ENCODE data around the gene UBAC1. TPM values are rescaled to one million over a fixed set of nuclear protein-coding genes. Genes with fewer than 3 reads are reported as not detected.
"Not testable (repeated sequence)": the region's sequence is repeated elsewhere in the genome, so short reads cannot be mapped to it uniquely, and the experiment has no call there.

Gene UBAC1
- polyA plus RNA-seq, 5 donors = 27.6 to 38.4 (median 32.3) TPM

DNA sequence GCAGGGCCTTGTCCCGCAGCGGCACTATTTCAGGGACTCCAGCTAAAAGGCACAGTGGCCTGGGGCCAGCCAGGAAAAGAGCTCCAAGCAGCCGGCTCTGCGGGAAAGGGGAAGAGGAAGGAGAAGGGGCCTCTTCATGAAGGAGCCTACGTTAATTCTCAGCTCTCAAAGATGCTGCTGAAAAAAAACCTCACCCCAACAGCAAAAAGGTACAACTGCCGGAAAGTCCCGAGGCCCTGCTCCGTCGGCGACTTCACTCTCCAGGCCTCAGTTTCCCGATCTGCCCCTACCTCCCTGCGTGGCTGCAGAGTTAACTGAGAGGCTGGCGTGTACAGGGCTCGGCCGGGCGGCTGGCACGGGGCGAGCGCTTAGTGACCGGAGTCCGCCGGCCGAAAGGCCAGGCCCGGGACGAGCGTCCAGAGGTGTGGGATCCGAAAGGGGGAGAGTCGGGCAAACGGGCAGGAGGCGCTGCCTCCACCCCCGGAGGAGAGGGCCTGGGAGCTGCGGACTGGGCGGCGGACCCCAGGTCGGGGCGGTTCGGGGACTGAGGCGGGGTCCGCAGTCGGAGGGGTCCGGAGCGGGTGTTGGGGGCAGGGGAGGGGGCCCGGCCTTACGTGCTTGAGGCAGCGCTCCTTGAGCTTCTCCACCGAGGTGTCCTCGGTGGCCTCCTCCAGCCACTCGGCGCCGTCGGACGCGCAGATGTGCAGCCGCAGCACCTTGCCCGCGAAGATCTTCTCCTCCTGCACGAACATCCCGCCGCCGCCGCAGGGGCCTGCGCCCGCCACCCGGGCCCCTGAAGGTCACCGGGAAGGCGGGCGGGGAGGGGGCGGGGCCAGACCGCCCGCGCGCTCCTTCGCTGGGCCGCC is 529 bp downstream of the UBAC1 start:
- DNase-seq = no peak

DNA sequence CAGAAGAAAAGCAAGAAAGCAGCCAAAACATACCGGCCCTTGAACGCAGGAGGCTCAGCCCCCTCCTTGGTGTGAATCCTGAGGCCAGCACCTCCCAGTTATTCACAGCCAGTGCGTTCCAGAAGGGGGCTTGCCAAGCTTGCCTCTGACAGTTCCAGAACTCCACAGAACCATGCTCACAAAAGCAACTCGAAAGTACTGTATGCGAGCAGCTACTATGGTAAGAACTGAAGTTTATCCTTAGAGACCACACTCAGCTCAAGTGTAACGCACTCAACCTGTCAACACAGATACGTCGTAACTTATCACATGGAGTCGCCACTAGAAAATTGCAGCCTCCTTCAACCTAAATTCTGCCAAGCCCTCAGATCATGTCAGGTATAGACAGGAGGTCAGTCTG is 1.4 kb downstream of the UBAC1 start:
- DNase-seq = no peak

DNA sequence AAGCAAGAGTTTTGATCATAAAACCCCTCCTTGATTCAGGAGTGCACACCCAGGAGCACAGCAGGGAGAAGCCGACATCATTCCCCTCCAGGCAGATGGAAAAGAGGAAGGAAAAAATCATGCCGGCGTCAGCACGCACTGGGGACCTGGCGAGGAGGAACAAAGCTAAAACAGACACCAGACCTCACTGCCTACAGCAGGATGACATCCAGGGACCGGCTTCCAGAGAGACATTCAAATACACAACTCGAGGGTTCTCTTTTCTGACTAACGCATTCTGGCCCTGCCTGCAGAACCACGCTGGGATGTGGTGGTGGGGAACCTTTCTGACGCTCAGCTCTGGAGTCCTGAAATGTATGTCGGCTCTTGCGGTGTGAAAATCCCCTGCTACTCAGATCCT is 2.7 kb downstream of the UBAC1 start:
- no peak for DNase-seq

DNA sequence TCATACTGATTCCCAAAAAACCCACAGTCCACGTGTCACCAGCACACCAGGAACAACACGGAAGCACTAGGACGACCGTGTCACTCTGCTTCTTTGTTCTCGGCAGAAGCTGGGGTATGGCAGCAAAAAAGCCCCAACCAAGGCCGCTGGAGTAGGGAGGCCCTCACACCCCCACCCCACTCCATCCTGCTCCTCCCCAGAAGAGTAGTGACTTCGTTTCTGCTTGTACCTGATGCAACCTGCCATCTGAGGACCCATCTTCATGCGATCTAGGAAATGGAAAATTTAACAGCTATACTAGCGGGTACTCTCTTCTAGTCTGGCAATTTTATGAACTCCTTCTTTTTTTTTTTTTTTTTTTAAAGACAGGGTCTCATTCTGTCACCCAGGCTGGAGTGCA is 3.7 kb downstream of the UBAC1 start:
- DNase-seq = no peak

DNA sequence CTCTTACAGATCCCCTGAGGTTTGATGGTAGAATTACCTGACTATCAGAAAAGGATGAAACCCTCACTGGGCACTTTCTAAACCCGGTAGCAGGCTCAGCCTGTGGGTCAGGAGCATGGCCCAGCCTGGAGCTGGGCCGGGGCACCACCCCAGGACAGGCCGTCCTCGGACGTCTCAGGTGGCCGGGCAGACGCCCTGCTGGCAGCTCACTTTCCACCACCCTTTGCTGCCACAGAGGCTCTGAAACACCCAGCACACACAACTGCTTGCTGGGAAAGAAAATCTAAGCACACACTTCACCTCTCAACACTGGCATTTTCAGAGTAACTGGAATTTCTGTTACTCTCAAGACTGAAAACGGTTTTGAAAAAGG is 4.4 kb downstream of the UBAC1 start:
- DNase-seq = no peak

DNA sequence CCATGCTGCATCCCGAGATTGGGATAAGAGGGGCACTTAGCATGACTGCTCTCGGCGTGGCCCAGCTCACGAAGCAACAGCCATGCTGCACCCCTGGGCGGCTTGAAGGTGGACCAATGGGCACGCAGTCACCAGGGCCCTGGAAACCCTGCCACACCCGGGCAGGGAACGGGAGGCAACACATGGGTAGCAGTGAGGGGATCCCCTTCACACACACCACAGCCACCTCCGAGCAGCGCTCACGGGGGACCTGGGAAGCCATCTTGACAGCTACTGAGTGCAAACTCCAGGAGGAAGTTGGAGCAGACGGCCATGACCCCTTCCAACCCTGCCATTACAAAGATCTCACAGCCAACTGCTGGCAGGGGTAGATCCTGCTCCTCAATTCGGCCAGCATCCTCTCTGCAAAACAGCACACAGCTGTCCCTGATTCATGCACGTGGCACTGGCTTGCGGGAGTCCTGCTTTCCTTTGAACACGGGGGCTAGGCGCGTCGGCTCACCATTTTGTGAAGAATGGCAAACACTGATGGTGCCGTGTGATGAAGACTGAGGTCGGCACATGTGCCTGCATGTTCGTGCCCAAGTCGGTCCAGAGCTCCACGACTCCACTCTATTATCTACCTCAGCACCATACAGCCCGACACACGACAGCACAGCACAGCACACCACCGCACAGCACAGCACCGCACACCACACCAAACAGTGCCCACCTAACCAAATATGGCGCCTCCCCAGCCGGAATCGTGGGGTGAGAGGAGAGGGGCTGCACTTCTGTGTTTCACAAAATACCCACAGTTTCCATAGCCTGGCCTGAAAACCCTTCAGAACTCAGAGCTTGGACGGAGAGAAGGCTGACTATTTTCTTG is 5.0 kb downstream of the UBAC1 start:
- no peak for DNase-seq

DNA sequence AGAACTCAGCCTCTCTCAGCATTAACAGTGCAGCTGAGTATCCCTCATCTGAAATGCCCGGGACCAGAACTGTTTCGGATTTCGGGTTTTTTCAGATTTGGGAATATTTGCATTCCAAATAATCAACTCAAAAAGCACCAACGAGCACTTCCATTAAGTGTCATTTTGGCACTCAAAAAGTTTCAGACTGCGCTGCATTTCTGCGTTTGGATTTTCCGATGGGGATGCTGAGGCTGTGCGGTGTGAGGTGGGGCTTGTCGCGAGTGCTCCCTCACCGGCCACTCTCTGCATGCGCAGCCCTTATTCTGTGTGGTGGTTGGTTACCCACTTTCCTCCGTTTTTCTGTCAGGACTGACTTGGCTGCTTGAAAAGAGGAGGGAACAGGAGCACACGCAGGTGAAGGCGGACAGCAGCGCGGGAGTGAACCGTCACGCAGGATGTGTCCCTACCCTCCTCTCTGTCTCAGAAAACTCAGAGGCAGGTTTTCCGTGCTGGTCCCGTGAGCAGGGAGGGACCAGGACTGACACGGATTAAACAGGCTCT is 8.4 kb downstream of the UBAC1 start:
- no peak for DNase-seq

DNA sequence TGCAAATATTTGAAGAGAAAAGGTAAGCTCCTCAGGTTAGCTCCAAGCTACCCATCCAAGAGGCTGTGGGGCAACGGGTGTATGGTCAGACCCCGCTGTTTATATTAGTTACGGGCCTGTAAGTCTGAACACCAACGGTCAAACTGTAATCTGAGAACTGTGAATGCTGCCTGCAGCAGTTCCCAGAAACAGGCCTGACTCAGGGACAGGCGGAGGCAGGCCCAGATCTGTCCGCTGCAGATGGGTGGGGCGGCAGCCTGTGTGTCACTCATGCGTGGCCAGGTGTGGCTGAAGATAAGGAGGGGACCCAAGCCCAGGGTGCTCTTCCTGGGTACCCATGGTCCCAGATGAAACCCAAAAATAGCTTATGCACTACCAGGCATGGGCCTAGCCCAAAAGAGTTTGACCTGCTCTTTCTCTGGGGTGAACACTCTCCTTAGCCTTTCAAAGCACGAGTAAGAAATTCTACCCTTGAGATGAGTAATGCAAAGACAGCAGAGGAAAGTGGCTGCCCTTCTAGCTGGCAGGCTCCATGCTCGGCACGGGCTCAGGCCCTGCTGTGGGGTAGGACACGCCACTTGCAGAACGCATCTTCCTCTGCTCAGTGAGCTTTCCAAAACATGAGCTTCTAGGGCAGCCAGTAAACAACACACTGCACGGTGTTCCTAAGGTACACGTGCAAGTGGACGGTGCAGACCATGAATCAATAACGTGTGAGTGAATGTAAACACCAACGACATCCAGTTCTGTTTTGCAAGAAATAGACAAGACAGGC is 9.1 kb downstream of the UBAC1 start:
- DNase-seq = no peak

DNA sequence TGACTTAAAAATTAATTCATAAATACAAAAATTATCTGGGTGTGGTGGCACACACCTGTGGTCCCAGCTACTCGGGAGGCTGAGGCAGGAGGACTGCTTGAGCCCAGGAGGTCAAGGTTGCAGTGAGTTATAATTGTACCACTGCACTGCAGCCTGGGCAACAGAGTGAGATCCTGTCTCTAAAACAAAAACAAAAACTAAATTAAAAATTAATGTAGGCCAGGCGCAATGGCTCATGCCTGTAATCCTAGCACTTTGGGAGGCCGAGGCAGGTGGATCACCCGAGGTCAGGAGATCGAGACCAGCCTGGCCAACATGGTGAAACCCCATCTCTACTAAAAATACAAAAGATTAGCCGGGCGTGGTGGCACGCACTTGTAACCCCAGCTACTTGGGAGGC is 9.9 kb downstream of the UBAC1 start:
- not testable (repeated sequence) for DNase-seq

DNA sequence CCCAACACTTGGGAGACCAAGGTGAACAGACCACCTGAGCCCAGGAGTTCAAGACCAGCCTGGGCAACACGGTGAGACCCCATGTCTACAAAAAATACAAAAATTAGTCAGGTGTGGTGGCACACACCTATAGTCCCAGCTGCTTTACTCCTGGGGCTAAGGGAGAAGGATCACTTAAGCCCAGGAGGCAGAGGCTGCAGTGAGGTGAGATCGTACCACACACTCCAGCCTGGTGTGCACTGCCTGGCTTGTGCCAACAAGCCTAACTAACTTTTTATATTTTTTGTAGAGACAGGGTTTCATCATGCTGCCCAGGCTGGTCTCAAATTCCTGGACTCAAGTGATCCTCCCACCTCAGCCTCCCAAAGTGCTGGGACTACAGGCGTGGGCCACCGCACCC is 10.3 kb downstream of the UBAC1 start:
- DNase-seq = not testable (repeated sequence)

DNA sequence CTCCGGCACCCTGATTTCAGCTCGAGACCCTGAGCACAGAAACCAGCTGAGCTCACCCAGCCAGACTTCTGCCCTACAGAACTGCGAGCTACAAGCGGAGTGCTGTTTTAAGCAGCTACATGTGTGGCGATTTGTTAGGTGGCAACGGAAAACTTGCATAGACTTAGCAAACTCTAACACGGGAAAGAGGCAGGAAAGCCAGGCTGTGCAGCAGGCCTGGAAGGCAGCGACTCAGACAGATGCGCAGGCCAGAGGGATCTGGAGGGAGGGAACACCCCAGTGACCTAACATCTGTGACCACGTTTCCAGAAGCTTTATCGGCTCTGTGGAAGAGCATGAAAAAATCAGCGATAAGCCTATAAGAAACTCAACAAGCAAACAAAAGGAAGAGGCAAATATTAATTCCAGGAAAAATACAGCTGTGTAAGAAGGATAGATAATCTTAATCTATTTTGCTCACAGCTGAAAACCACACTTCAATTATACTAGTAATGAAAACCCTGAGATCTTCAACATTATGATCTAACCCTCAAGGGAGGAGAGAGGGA is 11.0 kb downstream of the UBAC1 start:
- no peak for DNase-seq

DNA sequence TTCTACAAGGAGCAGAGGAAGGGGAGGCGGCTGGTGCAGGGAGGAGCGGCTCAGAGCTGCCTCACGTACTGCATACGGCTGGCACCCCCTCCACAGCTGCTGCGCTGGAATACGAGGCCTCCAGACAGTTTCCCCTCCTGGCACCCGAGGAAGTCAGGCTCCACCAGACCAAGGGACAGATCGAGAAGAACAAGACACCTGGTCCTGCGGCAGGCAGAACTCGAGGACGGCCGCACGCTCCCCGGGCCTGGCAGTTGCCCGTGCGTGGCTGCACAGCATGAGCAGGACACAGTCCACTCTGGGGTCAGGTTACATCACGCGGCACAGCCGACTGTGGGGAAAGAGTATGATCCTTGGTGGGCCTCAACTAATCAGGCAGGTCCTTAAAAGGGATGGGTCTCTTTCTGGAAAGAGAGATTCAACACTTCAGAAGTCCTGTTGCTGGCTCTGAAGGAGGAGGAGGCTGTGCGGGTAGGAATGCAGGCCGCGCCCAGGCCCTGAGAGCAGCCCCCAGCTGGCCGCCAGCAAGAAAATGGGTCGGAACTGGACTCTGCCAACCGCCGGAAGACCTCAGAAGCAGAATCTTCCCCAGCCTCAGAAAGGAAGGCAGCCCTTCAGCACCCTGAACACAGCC is 11.6 kb downstream of the UBAC1 start:
- DNase-seq = no peak

DNA sequence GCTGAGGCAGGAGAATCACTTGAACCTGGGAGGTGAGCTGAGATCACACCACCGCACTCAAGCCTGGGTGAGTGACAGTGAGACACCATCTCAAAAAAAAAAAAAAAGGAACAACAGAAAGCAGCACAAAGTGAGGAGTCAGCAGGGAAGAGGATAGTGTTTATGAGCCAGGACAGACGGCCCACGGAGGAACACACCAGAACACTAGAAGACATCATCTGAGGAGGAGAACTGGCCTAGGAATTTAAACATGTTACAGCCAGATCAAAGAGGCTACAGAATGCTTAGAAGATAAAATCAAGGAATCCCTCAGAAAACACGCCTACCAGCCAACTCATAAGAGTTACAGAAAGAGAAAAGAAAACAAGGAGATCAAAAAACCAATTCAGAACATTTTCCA is 12.2 kb downstream of the UBAC1 start:
- DNase-seq = no peak

DNA sequence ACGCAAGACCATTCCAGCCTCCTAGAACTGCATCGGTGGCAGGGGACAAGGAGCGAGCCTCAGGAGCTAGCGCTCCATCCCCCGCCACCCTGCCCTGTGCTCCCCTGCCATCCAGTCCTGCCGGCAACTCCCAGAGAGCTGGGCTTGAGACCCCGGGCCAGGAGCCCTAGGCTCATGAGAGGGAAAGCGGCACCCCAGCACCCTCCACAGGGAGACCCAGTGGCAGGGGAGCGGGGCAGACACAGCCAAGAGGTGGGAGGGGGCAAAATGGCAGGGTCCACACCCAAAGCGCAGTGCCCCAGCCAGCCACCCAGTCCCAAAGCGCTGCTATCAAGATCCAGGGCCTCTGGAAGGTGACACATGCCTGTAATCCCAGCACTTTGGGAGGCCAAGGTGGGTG is 12.7 kb downstream of the UBAC1 start:
- DNase-seq = no peak

DNA sequence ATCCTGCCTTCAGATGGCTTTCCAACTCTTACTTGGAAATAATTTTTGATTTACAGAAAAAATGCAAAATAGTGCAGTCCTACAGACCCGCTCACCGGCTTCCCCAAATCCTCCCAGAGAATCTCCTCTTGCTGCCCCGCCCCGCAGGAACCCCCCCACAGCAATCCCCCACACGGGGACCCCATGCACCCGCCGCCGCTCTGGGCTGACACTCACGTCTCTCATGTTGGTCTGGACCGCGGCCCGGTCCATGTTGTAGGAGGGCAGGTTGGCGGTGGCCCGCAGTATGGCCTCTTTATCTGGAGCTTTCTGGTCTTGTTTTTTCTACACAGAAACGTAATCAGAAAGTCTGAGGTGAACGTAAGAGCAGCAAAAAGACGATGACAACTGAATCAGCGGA is 13.6 kb downstream of the UBAC1 start:
- DNase-seq = no peak

DNA sequence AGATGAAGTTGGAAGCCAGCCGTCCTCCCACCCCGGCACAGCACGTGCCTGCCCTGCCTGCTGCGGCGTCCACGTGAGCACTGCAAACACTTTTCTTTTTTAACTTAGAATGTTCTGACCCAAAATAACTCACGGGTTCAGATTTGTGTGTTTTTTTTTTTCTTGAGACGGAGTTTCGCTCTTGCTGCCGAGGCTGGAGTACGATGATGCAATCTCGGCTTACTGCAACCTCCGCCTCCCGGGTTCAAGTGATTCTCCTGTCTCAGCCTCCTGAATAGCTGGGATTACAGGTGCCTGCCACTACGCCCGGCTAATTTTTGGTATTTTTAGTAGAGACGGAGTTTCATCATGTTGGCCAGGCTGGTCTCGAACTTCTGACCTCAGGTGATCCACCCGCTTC is 14.1 kb downstream of the UBAC1 start:
- not testable (repeated sequence) for DNase-seq

DNA sequence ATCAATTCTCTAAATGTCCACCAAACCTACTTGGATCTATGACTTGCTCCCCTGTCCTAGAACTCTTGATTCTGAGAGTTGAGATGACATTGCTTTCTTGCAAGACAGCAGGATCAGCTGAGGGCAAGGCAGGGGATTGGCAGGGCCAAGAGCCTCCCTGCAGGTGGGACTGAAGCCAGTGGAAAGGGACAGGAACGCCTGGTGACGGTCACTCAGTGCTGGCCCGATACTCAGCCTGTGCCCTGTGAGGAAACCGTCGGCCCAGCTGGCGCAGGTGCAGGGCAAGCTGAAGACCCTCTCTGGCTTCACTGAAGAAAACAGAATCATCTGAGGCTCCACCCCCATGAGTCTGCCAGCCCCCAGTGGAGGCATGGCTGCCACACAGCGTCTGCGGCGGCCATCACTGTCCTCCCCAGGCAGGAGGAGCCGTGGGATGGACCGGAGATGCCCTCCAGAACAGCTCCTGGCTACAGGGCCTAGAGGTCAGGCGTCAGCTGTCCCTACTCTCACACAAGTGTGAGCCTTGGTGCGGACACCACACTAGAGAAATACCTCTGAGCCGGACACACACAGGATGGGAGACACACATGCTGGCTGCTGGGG is 14.7 kb downstream of the UBAC1 start:
- no peak for DNase-seq

DNA sequence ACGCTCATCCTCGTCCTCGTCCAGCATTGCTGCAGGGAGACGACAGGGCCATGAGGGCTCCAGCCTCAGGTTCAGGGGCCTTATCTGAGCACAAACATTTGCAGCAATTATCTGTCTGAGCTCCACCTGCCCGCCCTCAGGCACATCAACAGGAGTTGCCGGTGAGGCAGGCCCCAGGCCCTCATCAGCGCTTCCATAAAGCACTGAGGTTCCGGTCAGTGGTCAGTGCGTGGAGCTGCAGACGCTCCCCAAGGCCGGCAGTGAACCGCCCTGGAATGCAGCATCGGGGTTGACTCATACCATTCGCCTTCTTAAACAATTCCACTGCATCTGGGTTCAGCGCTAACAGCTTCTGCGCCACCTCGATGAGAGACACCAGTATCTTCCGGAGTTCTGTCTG is 15.2 kb downstream of the UBAC1 start:
- DNase-seq = no peak

DNA sequence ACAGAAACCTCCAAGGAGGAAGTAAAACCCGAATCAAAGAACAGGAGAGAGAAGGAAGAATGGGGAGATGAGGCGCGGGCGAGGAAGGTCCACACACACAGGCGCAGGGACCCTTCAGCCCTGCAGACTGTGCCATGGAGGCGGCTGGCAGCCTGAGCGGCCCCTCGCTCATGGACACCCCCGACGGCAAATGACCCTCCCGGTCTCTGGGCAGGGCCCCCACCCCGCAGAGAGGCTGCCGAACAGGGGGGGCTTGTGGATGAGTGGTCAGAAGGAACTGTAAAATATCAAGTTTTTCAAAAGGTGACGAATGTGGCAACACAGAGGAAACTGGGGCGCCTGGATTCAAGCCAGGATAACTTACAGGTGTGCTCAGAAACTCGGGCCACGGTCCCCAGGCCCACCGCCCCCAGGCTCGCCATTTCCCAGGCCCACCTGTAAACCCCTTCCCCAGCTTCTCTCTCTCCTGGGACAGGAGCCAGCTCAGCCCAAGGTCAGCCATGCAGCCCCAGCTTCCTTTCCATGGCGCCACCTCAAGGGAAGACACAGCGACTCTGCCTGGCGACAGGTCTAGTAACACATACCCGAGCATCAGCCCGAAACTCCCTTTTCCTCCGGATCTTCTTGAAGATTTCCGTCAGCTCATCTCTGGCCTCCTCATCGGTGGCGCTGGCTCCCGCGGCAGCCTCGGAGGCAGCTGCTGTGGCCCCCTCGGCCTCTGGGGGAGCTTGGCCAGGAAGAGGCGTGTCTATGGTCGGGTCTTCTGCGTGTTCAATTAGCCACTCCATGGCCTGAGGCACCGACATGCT is 16.5 kb downstream of the UBAC1 start:
- no peak for DNase-seq

DNA sequence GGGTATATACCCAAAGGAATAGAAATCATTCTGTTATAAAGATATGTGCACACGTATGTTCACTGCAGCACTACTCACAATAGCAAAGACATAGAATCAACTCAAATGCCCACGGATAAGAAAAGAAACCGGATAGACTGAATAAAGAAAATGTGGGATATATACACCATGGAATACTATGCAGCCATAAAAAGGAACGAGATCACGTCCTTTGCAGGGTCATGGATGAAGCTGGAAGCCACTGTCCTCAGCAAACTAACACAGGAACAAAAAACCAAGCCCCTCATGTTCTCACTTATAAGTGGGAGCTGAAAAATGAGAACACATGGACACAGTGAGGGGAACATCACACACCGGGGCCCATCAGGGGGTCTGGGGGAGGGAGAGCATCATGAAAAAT is 17.6 kb downstream of the UBAC1 start:
- DNase-seq = not testable (repeated sequence)

Data from right lung (tissue), 5 donors.